Heart left ventricle (tissue), 13 donors: ENCODE measurements around the gene SELENOW.

Source experiments
- POLR2A ChIP-seq, 2 donors: fragments of 450-650 bp; IDR thresholded peaks; one replicate each; pipeline ENCODE4 v1.6.1; 2017; ENCODE audit warnings: antibody characterized with exemption in 2 of 2, mild to moderate bottlenecking in 2 of 2, moderate library complexity in 2 of 2
- TF ChIP-seq, protein P1 (sequence below), 12 donors: fragments of 200-600 bp; sonication (generic) in 4 of 12; IDR thresholded peaks; one replicate each; pipeline versions ENCODE4 v1.5.0 to v1.8.0; 2018 to 2022; ENCODE audit warnings: antibody characterized with exemption in 12 of 12, mild to moderate bottlenecking in 5 of 12
- donor health status: ischemic (EF 13 %, LVEDD 7.1; RV severe dilation, severe dysfunction).
- donor health status: DM: no; HTN: yes; CAD: no.
- donor health status: DM: no; HTN: no; CAD: no.
- donor health status: ischemic (EF 25% LVEDD 6.9; RV normal size, moderate dysfunction).
- donor health status: ischemic (EF 25% LVEDD 5.7; RV mildly dilated, moderate dysfunction).
- donor health status: ischemic (EF 35%, LVEDD 5.7; RV mildly dilated, moderate dysfunction).
- donor health status: nonischemic (EF 11% LVEDD 7.7; RV severe dilation, severe dysfunction).
- donor health status: DM: yes; HTN: yes; CAD: no.
- donor health status: PGD.
- donor health status: ischemic (EF 29% LVEDD 5.4; RV normal size, mild dysfunction).
- donor health status: nonischemic (EF 23%, LVEDD 6.1; RV moderate dilation, normal function).

DNA sequence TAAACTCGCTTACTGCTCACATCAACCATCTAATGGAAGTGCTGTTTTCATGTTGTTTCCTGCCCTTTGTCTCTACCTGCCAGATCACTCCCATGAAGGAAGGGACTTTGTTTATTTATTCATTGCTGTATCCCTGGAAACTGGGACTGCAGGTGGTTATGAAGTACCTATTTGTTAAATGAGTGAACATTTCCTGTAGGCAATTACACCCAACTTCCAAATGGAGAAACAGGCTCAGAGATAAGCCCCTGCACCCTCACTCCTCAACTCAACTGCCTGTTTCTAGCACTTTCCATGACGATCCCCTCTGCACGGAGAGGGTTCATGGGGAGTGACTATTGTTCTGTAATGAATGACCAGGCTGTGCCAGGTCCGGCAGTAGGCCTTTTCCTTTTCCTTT is 1.9 kb upstream of the SELENOW start:
- TF ChIP-seq, protein P1, sequence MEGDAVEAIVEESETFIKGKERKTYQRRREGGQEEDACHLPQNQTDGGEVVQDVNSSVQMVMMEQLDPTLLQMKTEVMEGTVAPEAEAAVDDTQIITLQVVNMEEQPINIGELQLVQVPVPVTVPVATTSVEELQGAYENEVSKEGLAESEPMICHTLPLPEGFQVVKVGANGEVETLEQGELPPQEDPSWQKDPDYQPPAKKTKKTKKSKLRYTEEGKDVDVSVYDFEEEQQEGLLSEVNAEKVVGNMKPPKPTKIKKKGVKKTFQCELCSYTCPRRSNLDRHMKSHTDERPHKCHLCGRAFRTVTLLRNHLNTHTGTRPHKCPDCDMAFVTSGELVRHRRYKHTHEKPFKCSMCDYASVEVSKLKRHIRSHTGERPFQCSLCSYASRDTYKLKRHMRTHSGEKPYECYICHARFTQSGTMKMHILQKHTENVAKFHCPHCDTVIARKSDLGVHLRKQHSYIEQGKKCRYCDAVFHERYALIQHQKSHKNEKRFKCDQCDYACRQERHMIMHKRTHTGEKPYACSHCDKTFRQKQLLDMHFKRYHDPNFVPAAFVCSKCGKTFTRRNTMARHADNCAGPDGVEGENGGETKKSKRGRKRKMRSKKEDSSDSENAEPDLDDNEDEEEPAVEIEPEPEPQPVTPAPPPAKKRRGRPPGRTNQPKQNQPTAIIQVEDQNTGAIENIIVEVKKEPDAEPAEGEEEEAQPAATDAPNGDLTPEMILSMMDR (IDR thresholded peaks at IDR 0.05): no peak
- no peak for TF ChIP-seq POLR2A (IDR thresholded peaks at IDR 0.05)
